Measurements from ENCODE around the gene GIPR. TPM values are rescaled to one million over a fixed set of nuclear protein-coding genes. Genes with fewer than 3 reads are reported as not detected.

Gene GIPR
- polyA plus RNA-seq, 1 donor from 2014 or later, result 6.4 TPM

DNA sequence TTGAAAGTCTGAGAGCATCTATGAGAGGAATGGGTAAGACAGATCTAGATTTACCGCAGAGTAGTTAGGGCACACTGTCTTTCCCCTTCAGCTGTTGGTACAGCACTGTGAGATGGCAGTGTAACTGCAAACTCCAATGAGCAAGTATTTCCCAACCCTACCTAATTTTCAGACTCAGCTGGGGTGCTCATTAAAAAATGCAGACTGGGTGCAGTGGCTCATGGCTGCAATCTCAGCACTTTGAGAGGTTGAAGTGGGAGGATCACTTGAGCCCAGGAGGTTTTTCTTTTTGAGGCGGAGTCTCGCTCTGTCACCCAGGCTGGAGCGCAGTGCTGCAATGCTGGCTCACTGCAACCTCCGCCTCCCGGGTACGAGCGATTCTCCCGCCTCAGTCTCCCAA, 37.1 kb downstream of the GIPR start:
- TF ChIP-seq, protein P1, sequence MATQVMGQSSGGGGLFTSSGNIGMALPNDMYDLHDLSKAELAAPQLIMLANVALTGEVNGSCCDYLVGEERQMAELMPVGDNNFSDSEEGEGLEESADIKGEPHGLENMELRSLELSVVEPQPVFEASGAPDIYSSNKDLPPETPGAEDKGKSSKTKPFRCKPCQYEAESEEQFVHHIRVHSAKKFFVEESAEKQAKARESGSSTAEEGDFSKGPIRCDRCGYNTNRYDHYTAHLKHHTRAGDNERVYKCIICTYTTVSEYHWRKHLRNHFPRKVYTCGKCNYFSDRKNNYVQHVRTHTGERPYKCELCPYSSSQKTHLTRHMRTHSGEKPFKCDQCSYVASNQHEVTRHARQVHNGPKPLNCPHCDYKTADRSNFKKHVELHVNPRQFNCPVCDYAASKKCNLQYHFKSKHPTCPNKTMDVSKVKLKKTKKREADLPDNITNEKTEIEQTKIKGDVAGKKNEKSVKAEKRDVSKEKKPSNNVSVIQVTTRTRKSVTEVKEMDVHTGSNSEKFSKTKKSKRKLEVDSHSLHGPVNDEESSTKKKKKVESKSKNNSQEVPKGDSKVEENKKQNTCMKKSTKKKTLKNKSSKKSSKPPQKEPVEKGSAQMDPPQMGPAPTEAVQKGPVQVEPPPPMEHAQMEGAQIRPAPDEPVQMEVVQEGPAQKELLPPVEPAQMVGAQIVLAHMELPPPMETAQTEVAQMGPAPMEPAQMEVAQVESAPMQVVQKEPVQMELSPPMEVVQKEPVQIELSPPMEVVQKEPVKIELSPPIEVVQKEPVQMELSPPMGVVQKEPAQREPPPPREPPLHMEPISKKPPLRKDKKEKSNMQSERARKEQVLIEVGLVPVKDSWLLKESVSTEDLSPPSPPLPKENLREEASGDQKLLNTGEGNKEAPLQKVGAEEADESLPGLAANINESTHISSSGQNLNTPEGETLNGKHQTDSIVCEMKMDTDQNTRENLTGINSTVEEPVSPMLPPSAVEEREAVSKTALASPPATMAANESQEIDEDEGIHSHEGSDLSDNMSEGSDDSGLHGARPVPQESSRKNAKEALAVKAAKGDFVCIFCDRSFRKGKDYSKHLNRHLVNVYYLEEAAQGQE (IDR thresholded peaks at IDR 0.05; ENCODE audit: borderline replicate concordance), result no peak
- TF ChIP-seq POLR2AphosphoS5 (IDR thresholded peaks at IDR 0.05), result no peak
- TF ChIP-seq EP300 (conservative IDR thresholded peaks at IDR 0.05; ENCODE audit: poor library complexity, severe bottlenecking), result no peak
- no peak for TF ChIP-seq EZH2 (IDR thresholded peaks at IDR 0.05; ENCODE audit: borderline replicate concordance, insufficient read depth, low read length, poor library complexity, severe bottlenecking)
- TF ChIP-seq, protein P2, sequence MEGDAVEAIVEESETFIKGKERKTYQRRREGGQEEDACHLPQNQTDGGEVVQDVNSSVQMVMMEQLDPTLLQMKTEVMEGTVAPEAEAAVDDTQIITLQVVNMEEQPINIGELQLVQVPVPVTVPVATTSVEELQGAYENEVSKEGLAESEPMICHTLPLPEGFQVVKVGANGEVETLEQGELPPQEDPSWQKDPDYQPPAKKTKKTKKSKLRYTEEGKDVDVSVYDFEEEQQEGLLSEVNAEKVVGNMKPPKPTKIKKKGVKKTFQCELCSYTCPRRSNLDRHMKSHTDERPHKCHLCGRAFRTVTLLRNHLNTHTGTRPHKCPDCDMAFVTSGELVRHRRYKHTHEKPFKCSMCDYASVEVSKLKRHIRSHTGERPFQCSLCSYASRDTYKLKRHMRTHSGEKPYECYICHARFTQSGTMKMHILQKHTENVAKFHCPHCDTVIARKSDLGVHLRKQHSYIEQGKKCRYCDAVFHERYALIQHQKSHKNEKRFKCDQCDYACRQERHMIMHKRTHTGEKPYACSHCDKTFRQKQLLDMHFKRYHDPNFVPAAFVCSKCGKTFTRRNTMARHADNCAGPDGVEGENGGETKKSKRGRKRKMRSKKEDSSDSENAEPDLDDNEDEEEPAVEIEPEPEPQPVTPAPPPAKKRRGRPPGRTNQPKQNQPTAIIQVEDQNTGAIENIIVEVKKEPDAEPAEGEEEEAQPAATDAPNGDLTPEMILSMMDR (IDR thresholded peaks at IDR 0.05; ENCODE audit: poor library complexity, severe bottlenecking), result no peak
- TF ChIP-seq SMC3 (conservative IDR thresholded peaks at IDR 0.05; ENCODE audit: poor library complexity), result no peak
- no peak for TF ChIP-seq RAD21 (conservative IDR thresholded peaks at IDR 0.05)
- TF ChIP-seq MXI1 (conservative IDR thresholded peaks at IDR 0.05; ENCODE audit: poor library complexity, severe bottlenecking), result no peak
- peaks cover 3% of the 10 kb centered on the region for H3K36me3 ChIP-seq (ENCODE audit: insufficient read depth, low read length)
- no peak overlapping the region for H3K4me2 ChIP-seq (ENCODE audit: low read length)
- no peaks in the 10 kb centered on the region for H3K79me2 ChIP-seq (replicated peaks; ENCODE audit: insufficient read depth, low read length)
- H3K9me3 ChIP-seq (ENCODE audit: low read length), result no peaks in the 10 kb centered on the region
- H2AFZ ChIP-seq (ENCODE audit: low read depth, low read length), result no peak overlapping the region
- H3F3A ChIP-seq (ENCODE audit: insufficient read depth, low read length, poor library complexity, severe bottlenecking), result no peaks in the 10 kb centered on the region
- H3K27me3 ChIP-seq (ENCODE audit: insufficient read depth, low read depth, low read length), result no peaks in the 10 kb centered on the region
- H3K4me3 ChIP-seq (ENCODE audit: low read length), result no peak overlapping the region
- H3K9ac ChIP-seq (ENCODE audit: low read length), result no peak overlapping the region
- no peak overlapping the region for H3K27ac ChIP-seq (ENCODE audit: low read length)
- no peaks in the 10 kb centered on the region for H4K20me1 ChIP-seq (ENCODE audit: insufficient read depth)
- H3K9me2 ChIP-seq (ENCODE audit: insufficient read depth, low read length), result no peaks in the 10 kb centered on the region

DNA sequence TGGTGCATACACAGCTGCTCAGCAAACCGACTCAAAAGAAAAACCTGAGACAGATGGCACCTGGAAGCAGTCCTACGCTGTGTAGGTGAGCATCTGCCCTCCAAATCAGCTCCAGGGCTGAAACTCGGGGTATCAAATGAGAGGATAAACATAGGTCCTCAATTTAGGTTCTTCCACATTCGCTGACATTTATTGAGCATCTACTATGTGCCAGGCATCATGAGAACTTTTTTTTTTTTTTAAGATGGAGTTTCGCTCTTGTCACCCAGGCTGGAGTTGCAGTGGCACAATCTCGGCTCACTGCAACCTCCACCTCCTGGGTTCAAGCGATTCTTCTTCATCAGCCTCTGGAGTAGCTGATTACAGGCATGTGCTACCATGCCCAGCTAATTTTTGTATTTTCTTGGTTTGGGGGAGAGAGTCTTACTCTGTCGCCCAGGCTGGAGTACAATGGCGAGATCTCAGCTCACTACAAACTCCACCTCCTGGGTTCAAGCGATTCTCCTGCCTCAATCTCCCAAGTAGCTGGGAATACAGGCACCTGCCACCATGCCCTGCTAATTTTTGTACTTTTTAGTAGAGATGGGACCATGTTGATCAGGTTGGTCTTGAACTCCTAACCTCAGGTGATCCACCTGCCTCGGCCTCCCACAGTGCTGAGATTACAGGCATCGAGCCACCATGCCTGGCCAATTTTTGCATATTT, 37.8 kb downstream of the GIPR start:
- Histone ChIP-seq H3K4me3 (ENCODE audit: low read length) (no peak overlapping the region), H3K9me2 (ENCODE audit: insufficient read depth, low read length) (no peaks in the 10 kb centered on the region), H3K27ac (ENCODE audit: low read length) (no peak overlapping the region), H3K4me2 (ENCODE audit: low read length) (no peak overlapping the region), H3K36me3 (ENCODE audit: insufficient read depth, low read length) (peaks cover 3% of the 10 kb centered on the region), H3K9ac (ENCODE audit: low read length) (no peak overlapping the region), H3F3A (ENCODE audit: insufficient read depth, low read length, poor library complexity, severe bottlenecking) (no peaks in the 10 kb centered on the region), H3K27me3 (ENCODE audit: insufficient read depth, low read depth, low read length) (no peaks in the 10 kb centered on the region), H2AFZ (ENCODE audit: low read depth, low read length) (no peak overlapping the region), H4K20me1 (ENCODE audit: insufficient read depth) (no peaks in the 10 kb centered on the region), H3K9me3 (ENCODE audit: low read length) (no peaks in the 10 kb centered on the region), H3K79me2 (replicated peaks; ENCODE audit: insufficient read depth, low read length) (no peaks in the 10 kb centered on the region)
- TF ChIP-seq SMC3 (conservative IDR thresholded peaks at IDR 0.05; ENCODE audit: poor library complexity), result no peak
- no peak for TF ChIP-seq EP300 (conservative IDR thresholded peaks at IDR 0.05; ENCODE audit: poor library complexity, severe bottlenecking)
- TF ChIP-seq EZH2 (IDR thresholded peaks at IDR 0.05; ENCODE audit: borderline replicate concordance, insufficient read depth, low read length, poor library complexity, severe bottlenecking), result no peak
- TF ChIP-seq, protein P2 (IDR thresholded peaks at IDR 0.05; ENCODE audit: poor library complexity, severe bottlenecking), result no peak
- no peak for TF ChIP-seq MXI1 (conservative IDR thresholded peaks at IDR 0.05; ENCODE audit: poor library complexity, severe bottlenecking)
- TF ChIP-seq, protein P1 (IDR thresholded peaks at IDR 0.05; ENCODE audit: borderline replicate concordance), result no peak
- no peak for TF ChIP-seq POLR2AphosphoS5 (IDR thresholded peaks at IDR 0.05)
- no peak for TF ChIP-seq RAD21 (conservative IDR thresholded peaks at IDR 0.05)
- no peak for TF ChIP-seq TAF1 (IDR thresholded peaks at IDR 0.05; ENCODE audit: low read depth)
